DMS114 treated with DMSO at 0.1 percent for 48 hours (cell line): ENCODE results near the gene PLK2.
A peak's percentile ranks its signal among the peaks of the same experiment; 100 is the strongest.

Experiments used
- DNase-seq: peaks from one replicate; lab custom pipeline; 2025; ENCODE audit not compliant: unreplicated experiment; lab: John Stamatoyannopoulos, UW

Gene PLK2

DNA sequence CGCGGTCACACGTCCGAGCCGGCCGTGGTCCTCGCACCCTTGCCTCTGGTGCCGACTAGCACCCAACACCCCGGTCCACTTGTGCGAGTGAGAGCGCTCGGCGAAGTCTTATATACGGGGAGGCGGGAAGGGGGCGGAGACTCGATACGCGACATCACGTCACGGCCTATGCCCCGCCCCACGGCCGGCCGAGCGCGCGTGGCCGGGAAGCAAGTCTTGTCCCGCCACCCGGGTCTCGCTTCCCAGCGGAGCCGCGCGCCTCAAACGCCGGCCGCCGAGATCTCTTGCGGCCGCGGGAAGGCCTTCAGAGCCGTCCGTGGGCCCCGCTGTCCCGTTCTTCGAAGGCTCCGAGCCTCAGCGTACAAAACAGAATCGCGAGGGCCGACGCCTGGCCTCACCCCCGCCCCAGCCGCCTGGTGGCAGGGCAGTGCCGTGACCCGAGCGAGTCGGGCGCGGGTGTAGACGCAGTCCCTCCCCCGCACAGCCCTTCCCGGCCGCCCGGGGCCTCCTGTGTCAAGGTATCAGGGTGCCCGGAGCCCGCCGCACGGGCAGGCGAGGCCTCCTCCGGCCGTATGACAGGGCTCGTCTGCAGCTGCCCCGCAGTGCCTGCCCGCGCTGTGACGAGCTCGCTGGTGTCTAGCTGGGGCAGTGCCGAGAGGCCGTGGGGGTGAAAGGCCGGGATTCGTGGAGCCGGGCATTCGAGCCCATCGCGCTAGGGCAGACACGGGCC is at the start of gene PLK2:
Gene PLK2, minus strand, starts transcription at position 85 of the 730 bp plus-strand sequence. CDS start 127 bp downstream, outside the sequence.
- DNase-seq: peak; percentile 29

DNA sequence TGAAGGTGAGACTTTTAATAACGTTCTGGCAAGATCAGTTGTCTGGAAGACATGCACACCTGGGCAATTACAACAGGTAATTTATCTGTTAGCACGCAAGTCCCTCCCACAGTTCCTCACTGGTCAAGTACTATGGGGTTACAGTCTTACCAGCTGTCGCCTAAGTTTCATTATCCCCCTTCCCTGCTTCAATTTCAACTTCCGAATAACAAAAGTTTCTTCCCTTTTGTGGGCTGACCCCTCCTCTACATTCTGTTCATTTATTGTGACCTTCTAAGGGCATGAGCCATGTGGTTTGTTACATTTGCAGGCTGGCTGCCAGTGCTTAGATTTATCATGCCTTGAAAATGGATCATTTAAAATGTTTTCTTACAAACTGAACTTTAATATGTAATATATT is 47.8 kb upstream of the PLK2 start:
- no peak for DNase-seq

DNA sequence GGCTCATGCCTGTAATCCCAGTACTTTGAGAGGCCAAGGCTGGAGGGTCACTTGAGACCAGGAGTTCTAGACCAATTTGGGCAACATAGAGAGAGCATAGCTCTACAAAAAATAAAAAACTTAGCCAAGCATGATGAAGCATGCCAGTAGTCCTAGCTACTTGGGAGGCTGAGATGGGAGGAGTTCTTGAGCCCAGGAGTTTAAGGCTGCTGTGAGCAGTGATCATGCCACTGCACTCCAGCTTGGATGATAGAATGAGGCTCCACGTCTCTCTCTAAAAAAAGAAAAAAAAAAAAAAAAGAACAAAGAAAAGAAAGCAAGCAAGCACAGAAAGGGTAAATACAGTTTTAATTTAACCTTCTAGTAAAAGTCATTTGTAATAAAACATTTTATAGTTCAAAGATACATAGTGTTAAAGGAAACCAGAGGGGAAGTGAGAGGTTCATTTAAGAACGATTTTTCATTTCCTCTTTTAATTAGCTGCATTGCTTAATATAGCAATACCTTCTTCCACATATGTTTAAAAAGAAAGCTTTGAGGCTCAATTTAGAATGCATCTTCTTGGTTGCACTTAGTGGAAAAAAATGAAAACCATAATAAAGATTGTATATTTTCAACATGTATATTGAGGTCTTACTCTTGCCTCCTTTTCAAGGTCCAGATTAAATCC is 46.2 kb upstream of the PLK2 start:
- no peak for DNase-seq

DNA sequence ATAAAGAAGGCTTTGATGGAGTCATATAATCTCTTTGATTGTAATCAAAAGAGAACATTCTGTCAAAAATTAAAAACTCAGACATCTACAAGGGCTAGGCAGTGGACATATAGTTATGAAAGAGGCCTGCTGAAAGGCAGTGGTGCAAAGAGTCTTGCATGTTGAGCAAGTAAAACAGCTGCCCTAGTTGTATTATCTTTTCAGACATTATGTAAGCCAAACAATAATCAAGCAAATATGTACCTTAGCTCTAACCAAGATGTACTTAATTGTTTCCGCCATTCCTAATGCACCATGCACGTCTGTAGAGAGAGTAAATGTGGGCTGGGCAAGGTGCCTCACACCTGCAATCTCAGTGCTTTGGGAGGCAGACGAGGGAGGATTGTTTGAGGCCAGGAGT is 45.6 kb upstream of the PLK2 start:
- no peak for DNase-seq

DNA sequence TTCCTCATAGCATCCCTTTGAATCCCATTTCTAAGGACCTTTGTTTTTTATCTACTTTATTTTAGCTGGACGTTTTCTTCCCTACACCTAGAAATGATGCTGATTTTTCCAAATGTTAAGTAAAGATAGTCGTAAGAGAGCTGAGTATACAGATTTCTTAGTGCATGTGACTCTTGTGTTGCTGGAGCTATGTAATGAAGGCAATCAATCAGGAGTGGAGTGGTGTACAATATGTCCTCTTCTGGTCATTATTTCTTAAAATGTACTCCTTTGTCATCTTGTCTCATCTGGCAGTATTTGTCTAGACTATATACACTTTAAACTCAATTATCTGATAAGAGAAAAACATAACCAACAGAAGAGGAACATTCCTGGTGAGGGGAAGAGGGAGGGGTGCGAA is 44.9 kb upstream of the PLK2 start:
- DNase-seq: no peak

DNA sequence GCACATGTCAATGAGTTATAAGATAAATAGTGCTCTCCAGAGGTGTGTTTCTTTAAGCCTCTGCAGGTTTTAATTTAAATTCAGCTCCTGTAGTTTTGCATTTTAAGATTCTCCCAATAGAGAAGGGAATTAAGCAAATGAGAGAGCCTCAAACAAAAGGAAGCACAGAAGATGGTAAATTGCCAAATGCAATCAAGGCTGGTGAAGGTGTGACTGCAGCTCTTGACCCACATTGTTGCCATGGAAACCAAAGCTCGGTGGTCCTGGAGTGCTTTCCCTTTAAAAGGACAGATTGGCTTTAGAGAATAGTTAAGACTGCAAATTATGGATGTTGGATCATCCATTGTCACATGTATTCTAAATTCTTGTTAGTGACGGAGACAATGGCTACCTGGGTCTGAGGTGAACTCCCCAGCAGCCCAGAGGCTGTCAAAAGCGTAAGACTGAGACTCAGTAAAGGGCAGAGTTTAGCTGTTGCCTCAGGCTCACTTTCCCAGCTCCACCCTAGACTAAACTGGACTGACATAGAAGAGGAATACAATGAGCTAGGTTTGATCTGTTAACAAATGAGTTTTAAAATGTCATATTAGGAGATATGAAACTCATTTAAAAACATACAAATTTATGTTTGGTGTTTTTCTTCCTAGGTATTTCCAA is 43.6 kb upstream of the PLK2 start:
- no peak for DNase-seq

DNA sequence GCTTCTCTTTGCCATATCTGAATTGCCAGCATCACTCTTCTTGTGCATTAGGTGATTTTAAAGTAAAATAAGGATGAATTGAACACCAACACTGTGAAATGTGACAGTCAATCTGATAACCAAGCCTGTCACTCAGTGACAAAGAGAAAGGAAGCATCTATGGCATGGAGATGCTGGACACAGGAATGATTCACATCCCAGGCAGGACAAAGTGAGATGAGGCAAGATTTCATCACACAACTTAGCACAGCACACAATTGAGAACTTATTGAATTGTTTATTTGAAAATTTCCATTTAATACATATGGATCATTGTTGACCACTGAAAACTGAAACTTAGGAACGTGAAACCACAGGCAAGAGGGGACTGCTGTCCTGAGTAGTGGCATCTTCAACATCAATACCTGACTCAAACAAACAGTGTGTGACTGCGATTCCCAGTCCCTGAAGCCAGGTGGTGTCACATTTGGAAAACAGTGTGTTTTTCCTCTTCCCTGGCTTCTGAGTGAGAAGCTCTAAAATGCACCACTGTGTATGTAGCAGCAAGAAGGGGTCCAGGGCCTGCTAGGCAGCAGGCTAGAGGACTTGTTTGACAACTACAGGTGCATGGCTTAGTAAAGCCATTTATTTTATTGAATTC is 42.0 kb upstream of the PLK2 start:
- DNase-seq: no peak

DNA sequence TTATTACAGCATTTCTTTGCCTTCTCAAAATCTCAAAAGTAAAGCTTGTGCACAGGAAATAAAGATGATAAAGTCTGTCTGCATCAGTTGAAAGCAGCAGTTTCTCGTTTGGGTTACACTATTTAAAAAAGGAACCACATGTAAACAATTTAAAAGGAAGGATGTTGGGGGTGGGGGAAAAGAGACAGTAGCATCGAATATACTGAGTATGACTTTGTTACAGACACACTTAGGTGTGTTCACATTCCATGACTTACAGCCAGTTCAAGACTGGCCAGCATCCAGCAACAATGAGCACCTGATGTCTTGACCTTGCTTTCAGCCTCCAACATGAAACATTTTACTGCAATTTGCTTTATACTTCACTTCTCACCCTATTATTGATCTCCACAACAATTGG is 40.1 kb upstream of the PLK2 start:
- DNase-seq: no peak

DNA sequence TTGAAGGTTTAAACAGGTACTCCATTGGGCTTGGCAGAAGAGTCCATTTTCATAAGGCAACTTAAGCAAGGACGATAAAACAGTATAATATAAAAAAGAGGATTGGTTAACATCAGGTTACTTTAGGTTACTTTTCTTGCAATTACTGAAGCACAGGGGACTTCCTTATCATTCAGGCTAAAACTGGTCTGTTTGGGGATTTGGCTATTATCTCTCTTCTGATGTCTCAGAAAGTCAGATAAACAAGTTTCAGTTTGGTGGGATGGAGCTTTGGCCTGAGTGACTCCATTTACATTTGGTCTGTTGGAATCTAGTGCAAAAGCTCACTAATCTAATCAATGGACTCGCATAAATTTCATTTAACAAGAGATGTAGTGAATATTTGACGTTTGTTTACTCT is 39.3 kb upstream of the PLK2 start:
- DNase-seq: no peak

DNA sequence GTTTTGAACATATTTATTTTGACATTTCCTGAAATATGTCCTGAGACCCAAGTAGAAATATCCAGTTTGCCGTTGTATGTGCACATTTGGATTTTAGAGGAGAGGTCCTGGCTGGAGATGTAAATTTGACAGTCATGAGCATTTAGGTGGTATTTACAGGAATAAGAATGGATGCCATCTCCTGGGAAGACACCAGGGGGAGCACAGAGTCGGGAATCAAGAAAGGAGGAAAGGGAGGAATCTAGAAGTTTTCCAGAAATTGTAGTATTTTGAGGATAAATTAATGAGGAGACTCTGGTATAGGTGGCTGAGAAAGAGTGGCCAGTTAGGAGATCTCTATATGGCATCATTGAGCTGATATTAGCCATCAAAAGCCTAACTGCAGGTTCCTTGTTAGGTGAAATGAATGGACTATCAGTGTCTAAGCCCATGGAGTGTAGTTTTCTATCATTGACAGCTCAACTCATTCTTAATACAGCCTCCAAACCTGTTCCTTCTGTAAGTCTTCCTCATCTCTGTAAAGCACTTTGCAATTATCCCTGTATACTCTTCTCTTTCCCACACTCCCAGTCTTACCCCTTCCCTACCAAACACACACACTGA is 38.6 kb upstream of the PLK2 start:
- DNase-seq: peak; percentile 21

DNA sequence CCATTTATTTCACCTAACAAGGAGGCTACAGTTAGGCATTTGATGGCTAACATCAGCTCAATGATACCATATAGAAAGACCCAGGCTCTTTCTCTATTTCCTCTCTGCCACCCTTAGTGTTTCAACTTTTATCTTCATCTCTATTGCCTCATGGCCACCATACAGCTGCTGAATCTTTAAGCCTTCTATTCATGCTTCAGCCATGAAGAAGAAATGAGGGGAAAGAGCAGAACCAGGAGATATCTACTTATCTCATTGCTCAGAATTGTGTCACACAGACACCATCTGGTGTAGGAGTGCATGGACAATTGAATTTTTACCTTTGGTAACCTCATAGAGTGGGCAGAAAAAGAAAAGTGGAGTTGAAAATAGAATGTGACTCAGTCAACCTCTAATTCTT is 38.0 kb upstream of the PLK2 start:
- DNase-seq: no peak

DNA sequence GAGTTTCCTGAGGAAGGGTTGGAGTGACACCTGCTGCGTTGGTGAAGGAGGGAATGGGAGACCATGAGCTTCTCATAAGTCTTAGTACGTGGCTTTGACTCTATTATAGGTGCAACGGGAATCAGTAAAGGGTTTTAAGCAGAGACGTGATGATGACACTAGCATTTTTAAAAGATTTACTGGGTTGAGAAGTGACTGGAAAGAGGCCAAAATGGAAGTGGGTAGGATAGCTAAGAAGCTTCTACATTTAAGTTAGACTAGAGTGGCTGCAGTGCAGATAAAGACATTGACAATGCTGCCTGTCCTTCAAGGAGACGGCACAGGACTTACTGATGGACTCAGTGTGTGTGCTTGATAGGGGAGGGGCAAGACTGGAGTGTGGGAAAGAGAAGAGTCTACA is 37.5 kb upstream of the PLK2 start:
- no peak for DNase-seq

DNA sequence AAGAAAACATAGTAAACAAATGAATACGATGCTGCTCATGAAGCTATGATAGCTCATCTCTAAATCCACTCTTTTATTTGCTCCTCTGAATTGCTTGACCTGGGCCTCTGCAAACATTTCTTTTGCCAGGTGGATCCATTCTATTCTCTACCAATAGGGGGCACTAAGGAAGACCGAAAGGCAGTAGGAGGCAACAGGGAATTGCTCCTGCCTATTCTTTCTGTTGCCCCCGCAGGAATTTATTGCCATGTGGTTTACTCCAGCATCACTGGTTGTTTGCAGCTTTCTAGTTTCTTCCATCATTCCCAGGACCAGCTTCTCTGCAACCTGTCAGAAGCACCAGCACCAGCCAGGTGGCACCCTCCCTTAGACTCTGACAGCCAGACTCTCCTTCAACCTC is 36.6 kb upstream of the PLK2 start:
- DNase-seq: no peak

DNA sequence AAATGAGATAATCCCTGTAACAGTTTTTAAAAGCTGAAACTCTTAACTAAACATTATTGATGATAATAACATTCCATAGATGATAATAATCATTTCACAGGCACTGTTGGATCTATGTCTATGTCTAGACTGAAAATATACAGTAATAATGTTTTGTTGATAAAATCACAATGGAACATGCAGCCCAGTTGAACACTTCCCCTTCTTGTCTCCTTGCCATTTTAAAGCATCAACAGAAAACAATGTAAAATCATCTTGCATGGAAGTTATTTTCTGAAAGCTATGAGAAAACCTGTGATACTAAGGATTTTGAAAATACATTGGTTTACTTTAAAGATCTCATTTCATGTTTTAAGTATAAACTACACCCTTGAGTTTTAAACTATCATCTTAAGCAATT is 33.3 kb upstream of the PLK2 start:
- DNase-seq: no peak

DNA sequence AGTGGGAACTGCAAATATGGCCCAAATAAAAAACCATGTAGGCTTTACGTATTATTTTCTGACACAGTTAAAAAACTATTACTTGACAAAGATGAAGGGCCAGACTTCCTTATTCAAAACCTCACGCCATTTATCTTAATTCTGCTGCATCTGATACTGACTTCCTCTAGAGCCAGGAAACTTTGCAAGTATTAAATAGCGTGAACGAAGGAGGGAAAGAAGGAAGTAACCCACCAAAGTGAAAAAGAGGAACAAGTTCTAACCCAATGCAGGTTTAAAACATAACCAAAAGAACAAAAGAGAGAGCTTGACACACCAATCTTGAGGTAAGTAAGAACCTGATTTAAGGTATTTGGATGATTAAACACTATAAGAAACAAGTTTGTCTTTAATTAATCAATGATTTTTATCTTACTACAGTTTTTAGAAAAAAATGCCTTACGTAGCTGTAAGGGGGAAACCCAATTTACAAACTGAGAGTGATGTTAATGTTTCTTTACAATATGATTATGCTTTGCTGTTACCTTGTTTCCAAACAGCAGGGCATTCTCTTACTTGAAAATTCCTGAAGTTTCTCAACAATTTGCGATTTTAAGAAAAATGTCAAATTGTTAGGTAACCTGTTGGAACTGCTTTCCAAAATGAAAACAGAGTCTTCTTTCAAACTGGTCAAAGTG is 31.5 kb upstream of the PLK2 start, which contains the start of gene GAPT:
Gene GAPT, plus strand, starts transcription at position 220 of the 677 bp plus-strand sequence. CDS start 3,102 bp downstream, outside the sequence.
- no peak for DNase-seq

DNA sequence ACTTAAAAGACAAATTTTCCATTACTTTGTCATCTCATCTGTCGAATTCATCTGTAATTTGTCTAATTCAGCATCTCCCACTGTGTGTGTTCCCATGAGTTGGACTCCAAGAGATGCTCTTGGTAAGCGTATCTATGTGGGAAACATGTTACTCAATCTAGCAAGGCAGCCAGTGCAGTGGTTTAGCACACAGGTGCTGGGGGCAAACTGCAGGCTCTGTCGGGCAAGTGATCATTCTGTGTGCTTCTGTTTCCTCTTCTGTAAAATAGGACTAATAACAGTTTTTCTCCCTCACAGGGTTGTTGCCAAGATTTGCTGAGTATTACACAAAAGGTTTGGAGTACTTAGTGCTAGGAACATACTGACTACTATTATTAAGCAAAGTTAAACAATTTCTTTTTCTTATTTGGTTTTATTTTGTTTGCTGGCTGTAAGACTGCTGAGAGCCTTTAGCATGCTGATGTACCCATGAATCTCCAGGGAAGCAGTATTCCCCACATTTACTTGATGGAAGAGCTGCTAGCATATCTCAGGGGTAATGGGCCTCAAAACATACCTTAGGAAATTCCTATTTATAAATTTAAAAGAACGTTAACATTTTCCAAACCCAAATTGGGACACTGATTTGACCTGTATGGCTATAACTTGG is 30.6 kb upstream of the PLK2 start:
- DNase-seq: no peak

DNA sequence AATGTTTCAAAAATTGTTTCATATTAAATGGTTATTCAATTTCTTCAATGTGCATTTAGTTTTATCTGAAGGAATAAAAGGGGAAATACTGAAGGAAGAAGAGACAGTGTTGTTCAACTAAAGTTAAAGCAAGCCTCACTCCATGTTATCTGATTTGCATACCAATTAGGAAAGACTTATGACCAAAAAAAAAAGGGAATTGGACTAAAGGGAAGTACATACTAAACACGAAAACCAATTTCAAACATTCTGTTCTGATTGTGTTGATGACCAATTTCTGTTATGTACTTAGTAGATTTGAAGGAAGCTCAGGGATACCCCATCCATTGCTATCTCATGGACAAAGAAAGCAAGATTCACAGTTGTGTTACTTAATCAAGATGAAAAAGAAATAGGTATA is 26.4 kb upstream of the PLK2 start:
- no peak for DNase-seq

DNA sequence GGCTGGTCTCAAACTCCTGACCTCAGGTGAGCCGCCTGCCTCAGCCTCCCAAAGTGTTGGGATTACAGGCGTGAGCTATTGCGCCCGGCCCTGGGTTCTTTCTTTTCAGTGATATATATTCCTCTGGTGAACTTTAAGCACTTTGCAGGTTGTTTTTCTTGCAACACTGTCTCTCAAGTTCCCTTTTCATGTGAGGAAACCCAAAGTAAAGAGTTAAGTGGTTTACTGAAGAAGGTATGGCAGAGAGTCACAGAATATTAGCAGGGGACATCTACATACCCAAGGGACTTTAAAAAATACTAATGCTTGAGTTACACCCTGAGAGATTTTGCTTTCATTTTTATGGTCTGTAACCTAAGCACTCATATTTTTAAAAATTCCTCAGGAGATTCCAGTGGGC is 24.6 kb upstream of the PLK2 start:
- DNase-seq: no peak

DNA sequence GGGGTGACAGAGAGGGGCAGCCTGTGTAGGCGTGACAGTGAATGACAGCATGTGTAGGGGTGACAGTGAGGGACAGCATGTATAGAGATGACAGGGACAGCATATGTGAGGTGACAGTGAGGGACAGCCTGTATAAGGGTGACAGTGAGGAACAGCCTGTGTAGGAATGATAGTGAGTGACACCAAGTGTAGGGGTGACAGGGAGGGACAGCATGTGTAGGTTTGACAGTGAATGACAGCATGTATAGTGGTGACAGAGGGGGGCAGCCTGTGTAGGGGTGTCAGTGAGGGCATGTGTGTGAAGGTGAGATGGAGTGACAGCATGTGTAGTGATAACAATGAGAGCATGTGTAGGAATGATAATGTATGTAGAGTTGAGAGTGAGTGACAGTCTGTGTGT is 22.6 kb upstream of the PLK2 start:
- no peak for DNase-seq

DNA sequence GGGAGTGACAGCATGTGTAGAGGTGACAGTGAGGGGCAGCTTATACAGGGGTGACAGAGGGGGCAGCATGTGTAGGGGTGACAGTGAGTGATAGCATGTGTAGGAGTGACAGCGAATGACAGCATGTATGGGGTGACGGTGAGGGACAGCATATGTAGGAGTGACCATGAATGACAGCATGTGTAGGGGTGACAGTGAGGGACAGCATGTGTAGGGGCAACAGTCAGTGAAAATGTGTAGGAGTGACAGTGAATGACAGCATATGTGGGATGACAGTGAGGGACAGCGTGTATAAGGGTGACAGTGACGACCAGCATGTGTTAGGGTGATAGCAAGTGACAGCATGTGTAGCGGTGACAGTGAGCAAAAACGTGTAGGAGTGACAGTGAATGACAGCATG is 21.9 kb upstream of the PLK2 start:
- no peak for DNase-seq
